OCI-LY1 (cell line): ENCODE data around the gene IL12RB1.

Experiments
- EZH2 ChIP-seq: fragments of 200-600 bp; sonication (generic), shearing (Covaris generic); IDR thresholded peaks from 2 replicates; pipeline ENCODE4 v1.8.0; 2017; ENCODE audit warnings: borderline replicate concordance, mixed run types, mild to moderate bottlenecking, antibody characterized with exemption, low read length, moderate library complexity, mixed read lengths
- TF ChIP-seq, protein P1 (sequence below): fragments of 200-600 bp; sonication (generic), shearing (Covaris generic); IDR thresholded peaks from 2 replicates; pipeline ENCODE4 v1.5.1; 2017; ENCODE audit warnings: mild to moderate bottlenecking, antibody characterized with exemption, low read length, moderate library complexity, mixed read lengths

DNA sequence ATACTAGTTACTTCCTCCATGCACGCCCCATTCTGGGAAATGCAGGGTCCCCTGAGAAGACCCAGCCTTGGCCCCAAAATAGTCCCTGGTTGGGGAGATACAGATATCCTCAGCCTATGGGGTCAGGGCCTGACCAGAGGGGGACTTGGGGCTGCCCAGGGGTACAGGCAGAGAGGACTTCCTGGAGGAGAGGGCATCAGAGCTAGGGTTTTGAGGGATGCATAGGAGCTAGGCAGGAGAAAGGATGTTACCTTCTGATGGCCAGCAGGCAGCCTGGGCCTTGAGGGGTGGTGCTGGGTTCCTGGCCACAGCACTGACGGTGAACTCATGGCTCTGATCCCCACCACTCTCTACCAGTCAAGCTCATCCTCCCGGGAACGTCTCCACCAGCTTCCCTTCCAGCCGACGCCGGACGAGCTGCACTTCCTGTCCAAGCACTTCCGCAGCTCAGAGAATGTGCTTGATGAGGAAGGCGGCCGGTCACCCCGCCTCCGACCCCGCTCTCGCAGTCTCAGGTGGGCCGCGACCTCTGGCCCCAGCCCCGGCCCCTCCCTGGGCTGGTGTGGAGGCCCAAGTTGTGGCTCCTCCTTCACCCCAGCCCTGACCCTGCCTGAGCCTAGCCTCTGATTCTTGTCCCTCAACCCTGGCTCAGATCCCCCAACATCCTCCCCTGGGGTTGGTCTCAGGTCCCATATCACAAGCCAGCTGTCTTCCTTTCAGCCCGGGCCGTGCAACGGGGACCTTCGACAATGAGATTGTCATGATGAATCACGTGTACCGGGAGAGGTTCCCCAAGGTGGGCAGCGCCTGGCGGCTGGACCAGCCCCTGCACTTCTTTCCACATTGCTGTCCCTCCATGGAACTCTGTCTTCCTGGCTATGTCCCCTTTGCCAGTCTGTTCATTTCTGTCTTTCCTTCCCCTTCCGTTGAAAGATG is 36.4 kb upstream of the IL12RB1 start:
- TF ChIP-seq, protein P1, sequence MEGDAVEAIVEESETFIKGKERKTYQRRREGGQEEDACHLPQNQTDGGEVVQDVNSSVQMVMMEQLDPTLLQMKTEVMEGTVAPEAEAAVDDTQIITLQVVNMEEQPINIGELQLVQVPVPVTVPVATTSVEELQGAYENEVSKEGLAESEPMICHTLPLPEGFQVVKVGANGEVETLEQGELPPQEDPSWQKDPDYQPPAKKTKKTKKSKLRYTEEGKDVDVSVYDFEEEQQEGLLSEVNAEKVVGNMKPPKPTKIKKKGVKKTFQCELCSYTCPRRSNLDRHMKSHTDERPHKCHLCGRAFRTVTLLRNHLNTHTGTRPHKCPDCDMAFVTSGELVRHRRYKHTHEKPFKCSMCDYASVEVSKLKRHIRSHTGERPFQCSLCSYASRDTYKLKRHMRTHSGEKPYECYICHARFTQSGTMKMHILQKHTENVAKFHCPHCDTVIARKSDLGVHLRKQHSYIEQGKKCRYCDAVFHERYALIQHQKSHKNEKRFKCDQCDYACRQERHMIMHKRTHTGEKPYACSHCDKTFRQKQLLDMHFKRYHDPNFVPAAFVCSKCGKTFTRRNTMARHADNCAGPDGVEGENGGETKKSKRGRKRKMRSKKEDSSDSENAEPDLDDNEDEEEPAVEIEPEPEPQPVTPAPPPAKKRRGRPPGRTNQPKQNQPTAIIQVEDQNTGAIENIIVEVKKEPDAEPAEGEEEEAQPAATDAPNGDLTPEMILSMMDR: no peak
- no peak for TF ChIP-seq EZH2
